Renal cortex interstitium (tissue), 11 donors: Measurements from ENCODE around the gene CXCL14. TPM values are rescaled to one million over a fixed set of nuclear protein-coding genes. Genes with fewer than 3 reads are reported as not detected.
"Not testable (repeated sequence)": the region's sequence is repeated elsewhere in the genome, so short reads cannot be mapped to it uniquely, and the experiment has no call there.

Experiments
- DNase-seq, 11 donors: peaks; one replicate each; pipeline ENCODE4 v3.0.0-alpha.2; 2013; ENCODE audit warnings: low read depth in 9 of 11, low spot score in 4 of 11; ENCODE audit errors: extremely low read depth in 1 of 11
- polyA plus RNA-seq, 3 donors: library from polyadenylated mRNA; unstranded; fragments of 120-200 nt; gene quantifications; one replicate each; pipeline ENCODE4 v1.2.1, GENCODE V29; 2013; ENCODE audit not compliant: insufficient read length in 3 of 3

The CXCL14 gene
- polyA plus RNA-seq, 3 donors, result 21.2 to 47.8 (median 22.4) TPM

GRCh38 chr5:135534609-135535419 is 44.0 kb downstream of the CXCL14 start:
- DNase-seq, result no peak

- DNase-seq, result no peak
These were observed 45.0 kb downstream of the CXCL14 start for GRCh38 chr5:135533794-135534193.

- DNase-seq, result no peak
These were observed 45.5 kb downstream of the CXCL14 start for GRCh38 chr5:135533334-135533733.

GRCh38 chr5:135529576-135529975 is 49.2 kb downstream of the CXCL14 start:
- DNase-seq, result not testable (repeated sequence)

- DNase-seq, result no peak
These were observed 51.9 kb downstream of the CXCL14 start for GRCh38 chr5:135526924-135527323.

GRCh38 chr5:135521964-135522363 is 56.8 kb downstream of the CXCL14 start:
- no peak for DNase-seq

Other genes with a start within 250 kb of the CXCL14 start
- 100 to 1,000 TPM; 217 to 227 (median 226) TPM for gene MACROH2A1, start 179.8 kb downstream of the CXCL14 start, polyA plus RNA-seq
- gene DCANP1, start 131.6 kb downstream of the CXCL14 start, polyA plus RNA-seq, result under 1 TPM in 2 of 3 donors, not detected in 1; 0.09 to 0.14 TPM
- under 1 TPM; 0.14 to 0.24 (median 0.23) TPM for gene TIFAB, start 126.6 kb downstream of the CXCL14 start, polyA plus RNA-seq
- not detected for gene NEUROG1, start 43.0 kb downstream of the CXCL14 start, polyA plus RNA-seq